HG02678 (cell line): ENCODE results near the gene WDFY2.

ENCODE experiments used
- ATAC-seq: cut with Tn5 transposase; IDR thresholded peaks from one replicate; pipeline ENCODE4 v1.9.1; 2021; ENCODE audit warnings: mild to moderate bottlenecking, moderate library complexity; ENCODE audit not compliant: unreplicated experiment

Gene WDFY2

DNA sequence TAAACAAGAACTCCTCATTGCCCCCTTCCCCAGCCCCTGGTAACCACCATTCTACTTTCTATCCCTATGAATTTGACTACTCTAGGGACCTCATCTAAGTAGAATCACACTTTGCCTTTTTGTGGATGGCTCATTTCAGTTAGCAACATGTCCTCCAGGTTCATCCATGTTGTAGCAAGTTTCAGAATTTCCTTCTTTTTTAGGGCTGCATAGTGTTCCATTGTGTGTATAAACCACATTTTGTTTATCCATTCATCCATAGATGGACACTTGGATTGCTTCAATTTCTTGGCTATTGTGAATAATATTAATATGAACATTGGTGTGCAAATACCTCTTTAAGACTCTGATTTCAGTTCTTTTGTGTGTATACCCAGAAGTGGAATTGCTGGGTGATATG, 224.5 kb downstream of the WDFY2 start:
- no peak for ATAC-seq

DNA sequence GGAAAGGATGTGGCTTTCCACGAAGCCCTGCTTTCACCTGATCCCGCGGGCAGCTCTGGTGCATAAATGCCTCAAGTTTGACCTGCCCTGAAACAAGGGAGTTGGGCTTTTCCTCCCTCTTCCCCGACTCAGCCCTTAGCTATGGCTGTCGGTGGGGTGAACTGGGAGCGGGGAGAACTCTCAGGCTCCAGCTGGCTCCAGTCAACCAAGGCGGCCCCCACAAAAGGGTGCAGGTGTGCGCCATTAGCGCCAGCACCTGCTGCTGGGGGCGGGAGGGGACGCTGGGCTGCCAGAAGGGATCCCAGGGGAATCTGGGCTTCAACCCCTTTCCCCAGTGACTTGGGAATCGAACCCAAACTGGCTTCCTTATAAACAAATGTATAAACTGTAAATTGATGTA, 226.8 kb downstream of the WDFY2 start:
- no peak for ATAC-seq

DNA sequence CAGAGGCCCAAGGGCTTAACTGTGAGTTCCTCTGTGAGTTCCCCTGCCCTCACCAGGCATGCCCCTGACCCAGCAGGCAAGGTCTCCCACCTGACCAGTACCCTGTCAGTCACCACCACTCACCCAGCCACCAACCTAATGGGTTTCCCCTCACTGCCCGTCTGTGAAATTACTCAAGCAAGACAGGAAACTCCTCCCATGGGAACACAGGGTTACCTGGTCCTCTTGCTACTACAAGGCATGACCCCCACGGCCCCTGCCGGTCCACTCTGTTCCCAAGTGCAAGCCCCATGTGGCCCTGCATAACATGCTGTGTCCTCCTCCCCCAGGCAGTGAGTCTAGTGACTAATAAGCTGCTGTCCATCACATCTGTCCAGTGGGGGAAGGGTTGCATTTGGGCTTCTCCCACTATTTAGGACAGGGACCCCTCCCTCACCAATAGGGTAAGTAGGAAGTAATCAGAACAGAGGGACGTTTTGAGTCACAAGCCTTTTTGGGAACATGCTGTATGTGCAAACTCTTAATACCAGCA, 227.7 kb downstream of the WDFY2 start:
- no peak for ATAC-seq

DNA sequence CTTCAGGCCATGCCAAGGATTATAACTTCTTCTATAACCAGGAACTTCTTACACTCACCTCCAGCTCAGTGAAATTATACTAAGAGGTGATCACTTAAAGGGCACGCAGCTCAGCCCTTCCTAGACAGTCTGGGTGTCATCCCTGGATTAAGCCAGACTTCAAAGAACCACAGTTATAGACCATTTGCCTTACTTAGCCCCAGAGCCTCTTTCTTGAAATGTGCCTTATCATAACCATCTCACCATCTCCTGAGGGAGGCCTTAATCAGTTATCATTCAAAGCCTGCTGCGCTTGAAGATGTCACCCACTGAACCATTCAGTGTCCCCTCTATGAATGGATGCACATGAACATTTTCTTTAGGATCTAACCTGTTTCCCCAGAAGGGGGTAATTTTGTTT, 229.8 kb downstream of the WDFY2 start:
- ATAC-seq = no peak

DNA sequence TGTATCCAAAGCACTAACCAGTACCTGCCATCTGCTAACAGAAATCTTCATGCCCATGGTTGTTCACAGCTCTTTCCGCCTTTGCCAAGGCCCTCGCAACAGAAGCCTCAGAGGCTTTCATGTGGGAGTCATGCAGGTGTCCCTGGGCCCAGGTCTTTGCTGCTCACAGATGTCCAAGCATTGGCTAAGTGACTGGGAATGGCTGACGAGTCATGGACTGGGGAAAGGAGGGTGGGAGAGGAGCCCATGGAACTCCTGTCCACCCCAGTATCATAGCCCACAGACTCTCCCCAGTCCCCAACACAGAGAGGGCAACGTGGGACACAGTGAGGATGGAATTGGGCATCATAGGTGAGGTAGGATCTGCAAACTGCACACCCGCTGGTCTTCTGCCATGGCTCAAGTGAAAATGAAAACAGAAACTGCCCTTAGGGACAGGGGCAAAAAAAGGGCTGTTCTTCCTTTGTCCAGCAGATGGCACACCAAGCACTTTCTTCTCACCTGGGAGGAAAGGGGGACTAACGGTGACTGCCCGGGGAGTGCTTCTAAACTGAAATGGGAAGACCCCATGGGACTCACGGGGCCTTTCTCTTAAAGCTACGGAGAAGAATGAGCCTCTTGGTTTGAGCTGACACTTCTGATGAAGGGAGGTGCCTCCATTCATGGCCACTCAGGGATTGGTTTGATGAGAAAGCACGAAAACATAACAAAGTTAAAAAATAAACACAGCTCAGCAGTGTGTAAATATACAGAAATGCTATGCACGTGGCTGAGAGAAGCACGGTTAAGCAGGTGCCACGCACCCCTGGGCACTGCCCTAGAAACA, 230.8 kb downstream of the WDFY2 start:
- ATAC-seq = peak; percentile 63

DNA sequence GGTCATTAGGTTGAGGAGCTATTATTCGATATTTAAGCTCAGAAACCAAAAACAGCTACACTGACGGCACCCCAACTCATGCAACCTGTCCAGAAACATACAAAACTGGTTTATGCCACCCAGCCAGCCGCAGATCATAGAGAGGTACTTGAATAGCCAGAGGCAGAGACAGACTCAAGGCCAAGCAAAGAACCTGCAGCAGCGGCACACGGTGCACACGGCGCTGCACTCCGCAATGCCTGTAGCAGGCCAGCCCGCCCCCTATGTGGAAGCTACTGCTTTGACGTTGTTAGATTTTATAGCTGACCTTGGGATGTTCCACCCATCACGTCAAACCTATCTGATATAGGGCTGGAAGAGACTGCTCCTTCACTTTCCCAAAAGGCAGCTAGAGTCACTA, 231.6 kb downstream of the WDFY2 start:
- ATAC-seq = no peak

DNA sequence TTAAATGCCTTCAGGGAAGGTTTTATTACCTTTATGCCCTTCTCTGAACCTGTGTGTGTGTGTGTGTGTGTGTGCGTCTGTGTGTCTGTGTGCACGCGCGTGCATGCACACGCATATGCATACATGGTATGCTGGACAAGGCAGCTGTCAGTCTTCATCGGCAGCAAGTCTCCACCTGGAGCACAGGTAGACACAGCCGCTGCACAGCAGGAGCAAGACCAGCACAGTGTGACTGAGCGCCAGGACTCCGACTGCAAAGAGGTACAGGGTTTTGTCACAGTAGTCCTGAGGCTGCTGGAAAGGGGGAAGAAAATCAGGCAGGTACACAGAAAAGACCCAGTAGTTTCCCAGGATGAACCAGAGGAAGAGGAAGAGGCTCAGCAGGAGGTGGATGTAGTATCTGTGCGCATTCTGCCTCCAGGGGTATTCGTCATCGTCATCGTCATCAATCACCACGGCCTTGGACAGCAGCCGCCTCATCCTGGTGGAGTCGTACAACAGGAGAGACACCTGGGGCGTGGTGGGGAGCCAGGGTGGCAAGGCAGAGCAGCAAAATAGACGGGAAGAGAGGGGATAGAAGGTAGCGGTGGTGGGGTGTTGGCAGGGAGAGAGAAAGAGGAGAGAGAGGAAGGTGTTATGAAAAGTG, 232.5 kb downstream of the WDFY2 start:
- ATAC-seq = no peak
